IMR-90 (cell line): ENCODE results near the gene HNF1B. TPM values are rescaled to one million over a fixed set of nuclear protein-coding genes. Genes with fewer than 3 reads are reported as not detected.

ENCODE experiments used
- ATAC-seq: fragments of 200-7000 bp; cut with Tn5 transposase; 2 replicates; pipeline ENCODE4 v1.9.1; 2020; ENCODE audit warnings: low read depth, mild to moderate bottlenecking, moderate library complexity
- BruUV-seq: library from RNA; stranded (reverse); fragments of 400-500 nt; replicated peaks from 2 replicates; lab custom pipeline; 2021; lab: Mats Ljungman, UMichigan
- CTCF ChIA-PET: fragments of 300-600 bp; formaldehyde crosslinking; extraction: SDS; loops from one replicate; lab custom pipeline; 2021; ENCODE audit warnings: antibody characterized with exemption; lab: Yijun Ruan, JAX
- POLR2A ChIA-PET: fragments of 300-600 bp; sonication (Branson Sonifier 250); formaldehyde crosslinking; loops from one replicate; lab custom pipeline; 2022; ENCODE audit warnings: antibody characterized with exemption; ENCODE audit not compliant: unreplicated experiment; lab: Charles Lee
- DNase-seq: peaks from one replicate; pipeline ENCODE4 v3.0.0; 2013
- H2AFZ ChIP-seq: replicated peaks from 2 replicates; pipeline ENCODE3; 2013; ENCODE audit warnings: low read length, mild to moderate bottlenecking; ENCODE audit not compliant: poor library complexity
- H2AK5ac ChIP-seq: 2 replicates; pipeline ENCODE4 v1.6.1; 2013; ENCODE audit warnings: low read depth, low read length, inconsistent platforms
- H2AK9ac ChIP-seq: replicated peaks from 2 replicates; pipeline ENCODE3; 2013; ENCODE audit warnings: mild to moderate bottlenecking, low read depth, low read length, moderate library complexity; ENCODE audit not compliant: poor library complexity
- H2BK120ac ChIP-seq: 2 replicates; pipeline ENCODE4 v1.6.1; 2013; ENCODE audit warnings: low read depth, low read length, inconsistent platforms
- H2BK15ac ChIP-seq: 3 replicates; pipeline ENCODE4 v1.6.1; 2013; ENCODE audit warnings: low read depth, low read length, inconsistent platforms
- H2BK20ac ChIP-seq: 2 replicates; pipeline ENCODE4 v1.6.1; 2013; ENCODE audit warnings: low read depth, mild to moderate bottlenecking, inconsistent platforms, low read length, moderate library complexity
- H2BK5ac ChIP-seq: 2 replicates; pipeline ENCODE4 v1.6.1; 2013; ENCODE audit warnings: mild to moderate bottlenecking, low read depth, low read length, inconsistent platforms; ENCODE audit not compliant: poor library complexity, severe bottlenecking
- H3K14ac ChIP-seq: replicated peaks from 2 replicates; pipeline ENCODE4 v1.6.1; 2013; ENCODE audit warnings: low read depth, low read length, inconsistent platforms
- H3K18ac ChIP-seq: 2 replicates; pipeline ENCODE4 v1.6.1; 2013; ENCODE audit warnings: low read depth, low read length, control low read depth
- H3K23ac ChIP-seq: 2 replicates; pipeline ENCODE4 v1.6.1; 2013; ENCODE audit warnings: low read depth, low read length, inconsistent platforms
- H3K27ac ChIP-seq: 2 replicates; pipeline ENCODE4 v1.5.1; 2013; ENCODE audit warnings: mild to moderate bottlenecking, control low read depth, low read length; ENCODE audit not compliant: insufficient read depth
- H3K27me3 ChIP-seq: 2 replicates; pipeline ENCODE4 v1.6.1; 2013; ENCODE audit warnings: low read length; ENCODE audit not compliant: control insufficient read depth, insufficient read depth
- H3K36me3 ChIP-seq: 2 replicates; pipeline ENCODE4 v1.6.1; 2013; ENCODE audit warnings: low read length, mixed read lengths; ENCODE audit not compliant: control insufficient read depth, insufficient read depth
- H3K4ac ChIP-seq: 2 replicates; pipeline ENCODE4 v1.6.1; 2013; ENCODE audit warnings: low read depth, low read length, inconsistent platforms
- H3K4me1 ChIP-seq: 2 replicates; pipeline ENCODE4 v1.6.1; 2013; ENCODE audit warnings: low read length, mixed read lengths; ENCODE audit not compliant: control insufficient read depth, insufficient read depth
- H3K4me2 ChIP-seq: 2 replicates; pipeline ENCODE4 v1.6.1; 2013; ENCODE audit warnings: low read depth, mild to moderate bottlenecking, control low read depth, low read length, moderate library complexity
- H3K4me3 ChIP-seq: 2 replicates; pipeline ENCODE4 v1.5.1; 2013; ENCODE audit warnings: low read depth, mild to moderate bottlenecking, control low read depth, low read length, moderate library complexity; ENCODE audit not compliant: insufficient read depth
- H3K56ac ChIP-seq: 2 replicates; pipeline ENCODE4 v1.6.1; 2013; ENCODE audit warnings: low read length, inconsistent platforms; ENCODE audit not compliant: insufficient read depth; ENCODE audit errors: extremely low read depth
- H3K79me1 ChIP-seq, 2 experiments: 2 replicates each; pipeline ENCODE4 v1.6.1; 2013; ENCODE audit warnings: low read length in 2 of 2, inconsistent platforms in 1 of 2, low read depth in 1 of 2
- H3K9ac ChIP-seq: 2 replicates; pipeline ENCODE4 v1.6.1; 2013; ENCODE audit warnings: low read depth, low read length, control low read depth
- H3K9me1 ChIP-seq: 2 replicates; pipeline ENCODE4 v1.6.1; 2013; ENCODE audit warnings: low read length, inconsistent platforms; ENCODE audit not compliant: insufficient read depth
- H3K9me3 ChIP-seq: 2 replicates; pipeline ENCODE4 v1.6.1; 2013; ENCODE audit warnings: low read length; ENCODE audit not compliant: control insufficient read depth, insufficient read depth
- H4K20me1 ChIP-seq: 2 replicates; pipeline ENCODE4 v1.6.1; 2013; ENCODE audit warnings: low read length, inconsistent platforms; ENCODE audit not compliant: insufficient read depth
- H4K5ac ChIP-seq: 2 replicates; pipeline ENCODE4 v1.6.1; 2013; ENCODE audit warnings: mild to moderate bottlenecking, low read depth, low read length, control low read depth
- H4K8ac ChIP-seq, 2 experiments: 2 replicates each; pipeline ENCODE4 v1.6.1; 2013; ENCODE audit warnings: low read depth in 2 of 2, low read length in 2 of 2, control low read depth in 1 of 2, inconsistent platforms in 1 of 2
- H4K91ac ChIP-seq: 2 replicates; pipeline ENCODE4 v1.6.1; 2013; ENCODE audit warnings: low read depth, low read length, inconsistent platforms; ENCODE audit not compliant: insufficient read depth
- BHLHE40 ChIP-seq: fragments of 150-350 bp; IDR thresholded peaks from 2 replicates; pipeline ENCODE4 v1.6.1; 2016; ENCODE audit warnings: mild to moderate bottlenecking, low read depth, low read length
- CEBPB ChIP-seq: IDR thresholded peaks from 2 replicates; pipeline ENCODE4 v1.6.1; 2012; ENCODE audit warnings: low read depth, low read length, improper control_type of control experiment
- CHD1 ChIP-seq: IDR thresholded peaks from 2 replicates; pipeline ENCODE4 v1.6.1; 2012; ENCODE audit warnings: low read depth, low read length, improper control_type of control experiment
- FOS ChIP-seq: fragments of 150-350 bp; IDR thresholded peaks from 2 replicates; pipeline ENCODE4 v1.6.1; 2016; ENCODE audit warnings: low read depth, low read length
- MAFK ChIP-seq: IDR thresholded peaks from 2 replicates; pipeline ENCODE4 v1.6.1; 2012; ENCODE audit warnings: low read depth, low read length, improper control_type of control experiment
- MAZ ChIP-seq: IDR thresholded peaks from 2 replicates; pipeline ENCODE4 v1.6.1; 2012; ENCODE audit warnings: low read depth, mild to moderate bottlenecking, low read length, improper control_type of control experiment, moderate library complexity, borderline replicate concordance
- MXI1 ChIP-seq: IDR thresholded peaks from 2 replicates; pipeline ENCODE4 v1.6.1; 2012; ENCODE audit warnings: low read depth, mild to moderate bottlenecking, low read length, moderate library complexity, borderline replicate concordance
- NFE2L2 ChIP-seq: fragments of 150-350 bp; IDR thresholded peaks from 2 replicates; pipeline ENCODE4 v1.6.1; 2016; ENCODE audit warnings: low read depth, mild to moderate bottlenecking, low read length
- POLR2A ChIP-seq: IDR thresholded peaks from 2 replicates; pipeline ENCODE4 v1.6.1; 2012; ENCODE audit warnings: mild to moderate bottlenecking, low read depth, low read length
- RCOR1 ChIP-seq: IDR thresholded peaks from 2 replicates; pipeline ENCODE4 v1.6.1; 2012; ENCODE audit warnings: mild to moderate bottlenecking, low read length, improper control_type of control experiment; ENCODE audit not compliant: insufficient replicate concordance
- RFX5 ChIP-seq: IDR thresholded peaks from 2 replicates; pipeline ENCODE4 v1.8.0; 2012; ENCODE audit warnings: low read depth, mild to moderate bottlenecking, low read length, moderate library complexity
- SMC3 ChIP-seq: fragments of 150-350 bp; IDR thresholded peaks from 2 replicates; pipeline ENCODE4 v1.6.1; 2016; ENCODE audit warnings: low read depth, mild to moderate bottlenecking, antibody characterized with exemption, low read length, moderate library complexity
- USF2 ChIP-seq: fragments of 150-350 bp; IDR thresholded peaks from 2 replicates; pipeline ENCODE4 v1.6.1; 2017; ENCODE audit warnings: mild to moderate bottlenecking, antibody characterized with exemption, low read length, low read depth
- WGBS, 2 experiments: methylation state at CpG; one replicate each; pipeline versions ENCODE4 v1.1.5 to v1.1.7; 2013; ENCODE audit warnings: missing lambda C conversion rate in 2 of 2; ENCODE audit not compliant: insufficient read length in 1 of 2; ENCODE audit errors: extremely low coverage in 2 of 2; 5-methylcytosine and 5-hydroxymethylcytosine counted together
- dilution Hi-C: fragments of 300-500 bp; cut with HindIII; formaldehyde crosslinking; loops from one replicate; pipeline ENCODE4 v1.14.3; 2018; ENCODE audit warnings: low sequenced_read_pairs; ENCODE audit not compliant: unreplicated experiment
- in situ Hi-C: fragments of 300-500 bp; cut with MboI; formaldehyde crosslinking; loops from 3 replicates; pipeline ENCODE4 v1.14.3; 2019; ENCODE audit warnings: low sequenced_read_pairs, inconsistent platforms, mixed read lengths
- intact Hi-C: fragments of 100-400 bp; cut with micrococcal nuclease; formaldehyde crosslinking; loops from 2 replicates; pipeline ENCODE4 v1.10.0; 2022
- polyA plus RNA-seq, 3 experiments: library from polyadenylated mRNA; depleted of rRNA; stranded (reverse); fragments of >200 nt; gene quantifications; 2 replicates each; pipeline ENCODE4 v1.2.3, GENCODE V29; 2012; ENCODE audit warnings: low replicate concordance in 1 of 3
- total RNA-seq: library from RNA; depleted of rRNA; stranded (reverse); fragments of >200 nt; gene quantifications from 2 replicates; pipeline ENCODE4 v1.2.3, GENCODE V29; 2012
- TF ChIP-seq, protein P1 (sequence below): fragments of 150-350 bp; IDR thresholded peaks from 2 replicates; pipeline ENCODE4 v1.6.1; 2016; ENCODE audit warnings: low read depth, mild to moderate bottlenecking, low read length, moderate library complexity, borderline replicate concordance
- TF ChIP-seq, protein P2 (sequence below): conservative IDR thresholded peaks from 2 replicates; pipeline ENCODE4 v1.5.1; 2012; ENCODE audit warnings: mild to moderate bottlenecking, low read depth, low read length, improper control_type of control experiment

HNF1B gene
- total and polyA plus RNA-seq, 2 of the 4 experiments (the other 2 are of a cell fraction): not detected

DNA sequence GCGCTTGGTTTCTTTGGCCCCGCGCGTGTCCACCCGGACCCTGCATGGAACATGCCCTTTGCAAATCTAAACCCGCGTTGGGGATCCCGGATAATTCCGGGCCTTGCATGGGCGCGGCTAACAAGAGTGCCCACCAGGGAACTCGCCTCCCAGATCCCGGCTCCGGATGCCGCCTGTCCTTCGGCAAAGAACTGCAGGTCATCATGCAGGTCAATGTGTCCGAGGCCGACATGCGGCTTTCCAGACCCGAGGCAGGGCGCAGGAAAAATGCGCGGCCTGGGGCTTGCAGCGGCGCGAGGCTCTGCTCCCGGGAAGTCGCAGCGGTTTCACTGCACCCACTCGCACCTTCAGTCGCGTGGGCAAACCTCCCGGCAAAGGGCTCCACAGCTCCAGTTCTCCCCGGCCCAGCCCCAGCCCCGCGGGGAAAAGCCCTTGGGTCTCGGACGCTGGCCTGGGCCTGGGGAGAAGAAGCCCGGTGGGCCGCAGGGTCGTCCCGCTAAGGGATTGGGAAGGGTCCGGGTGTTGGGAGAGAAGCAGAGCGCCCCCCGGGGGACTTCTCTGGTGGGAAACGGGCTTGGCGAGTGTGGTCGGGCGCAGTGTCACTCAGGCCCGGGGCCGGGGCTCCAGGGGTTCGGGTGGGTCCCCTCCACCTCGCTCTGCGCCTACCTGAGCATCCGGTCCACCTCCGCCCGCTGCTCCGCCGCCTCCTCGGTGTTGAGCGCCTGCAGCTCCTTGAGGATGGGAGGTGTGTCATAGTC, 805 bp downstream of the HNF1B start:
- H3K4me1 ChIP-seq: peaks cover 2% of the 10 kb centered on the region; the same call in 1 of the 2 replicates
- H3K9ac ChIP-seq: no peak overlapping the region
- peaks cover 13% of the 10 kb centered on the region for H3K9me3 ChIP-seq
- no peak overlapping the region for H2BK120ac ChIP-seq
- no peak overlapping the region for H2BK5ac ChIP-seq
- no peak for DNase-seq
- H3K56ac ChIP-seq: no peak overlapping the region
- CTCF ChIA-PET: no interaction called here
- no peak overlapping the region for H2AK9ac ChIP-seq
- H3K18ac ChIP-seq: no peak overlapping the region
- no peaks in the 10 kb centered on the region for H3K36me3 ChIP-seq
- peaks cover 87% of the 10 kb centered on the region for H3K27me3 ChIP-seq
- H3K23ac ChIP-seq: no peak overlapping the region
- BruUV-seq: no TSS peak
- no peak overlapping the region for H3K14ac ChIP-seq
- in situ Hi-C loops (no loop called here), dilution Hi-C loops (no loop called here), intact Hi-C loops (no loop called here)
- no peak overlapping the region for H4K5ac ChIP-seq
- H3K27ac ChIP-seq: no peak overlapping the region
- no peak overlapping the region for H4K91ac ChIP-seq
- H2BK15ac ChIP-seq: no peak overlapping the region
- H3K9me1 ChIP-seq: no peaks in the 10 kb centered on the region
- no peak overlapping the region for H3K4me2 ChIP-seq
- WGBS, 2 experiments: 23% methylated on average over 38 of the region's 61 CpGs; no CpG with 5 or more reads in 1 of the 2 experiments
- no peak overlapping the region for H3K4ac ChIP-seq
- no peak overlapping the region for H3K4me3 ChIP-seq
- no peaks in the 10 kb centered on the region for H3K79me1 ChIP-seq
- no peaks in the 10 kb centered on the region for H4K20me1 ChIP-seq
- no peak overlapping the region for H2BK20ac ChIP-seq
- no peak overlapping the region for H2AK5ac ChIP-seq
- POLR2A ChIA-PET: interaction anchor here (0.6 kb wide), 1 partner anchor 94 kb away, joined by 10 read pairs; no protein-coding TSS in a partner anchor
- no peak for ATAC-seq
- H4K8ac ChIP-seq: no peak overlapping the region
- H2AFZ ChIP-seq: peak overlapping the region; percentile 37
- no peak for TF ChIP-seq SMC3
- no peak for TF ChIP-seq RCOR1
- no peak for TF ChIP-seq FOS
- TF ChIP-seq MXI1: no peak
- no peak for TF ChIP-seq BHLHE40
- TF ChIP-seq POLR2A: no peak
- TF ChIP-seq MAZ: no peak
- no peak for TF ChIP-seq NFE2L2
- TF ChIP-seq, protein P1, sequence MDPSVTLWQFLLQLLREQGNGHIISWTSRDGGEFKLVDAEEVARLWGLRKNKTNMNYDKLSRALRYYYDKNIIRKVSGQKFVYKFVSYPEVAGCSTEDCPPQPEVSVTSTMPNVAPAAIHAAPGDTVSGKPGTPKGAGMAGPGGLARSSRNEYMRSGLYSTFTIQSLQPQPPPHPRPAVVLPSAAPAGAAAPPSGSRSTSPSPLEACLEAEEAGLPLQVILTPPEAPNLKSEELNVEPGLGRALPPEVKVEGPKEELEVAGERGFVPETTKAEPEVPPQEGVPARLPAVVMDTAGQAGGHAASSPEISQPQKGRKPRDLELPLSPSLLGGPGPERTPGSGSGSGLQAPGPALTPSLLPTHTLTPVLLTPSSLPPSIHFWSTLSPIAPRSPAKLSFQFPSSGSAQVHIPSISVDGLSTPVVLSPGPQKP: no peak
- no peak for TF ChIP-seq RFX5
- TF ChIP-seq USF2: no peak
- TF ChIP-seq CEBPB: no peak
- TF ChIP-seq CHD1: no peak
- TF ChIP-seq, protein P2, sequence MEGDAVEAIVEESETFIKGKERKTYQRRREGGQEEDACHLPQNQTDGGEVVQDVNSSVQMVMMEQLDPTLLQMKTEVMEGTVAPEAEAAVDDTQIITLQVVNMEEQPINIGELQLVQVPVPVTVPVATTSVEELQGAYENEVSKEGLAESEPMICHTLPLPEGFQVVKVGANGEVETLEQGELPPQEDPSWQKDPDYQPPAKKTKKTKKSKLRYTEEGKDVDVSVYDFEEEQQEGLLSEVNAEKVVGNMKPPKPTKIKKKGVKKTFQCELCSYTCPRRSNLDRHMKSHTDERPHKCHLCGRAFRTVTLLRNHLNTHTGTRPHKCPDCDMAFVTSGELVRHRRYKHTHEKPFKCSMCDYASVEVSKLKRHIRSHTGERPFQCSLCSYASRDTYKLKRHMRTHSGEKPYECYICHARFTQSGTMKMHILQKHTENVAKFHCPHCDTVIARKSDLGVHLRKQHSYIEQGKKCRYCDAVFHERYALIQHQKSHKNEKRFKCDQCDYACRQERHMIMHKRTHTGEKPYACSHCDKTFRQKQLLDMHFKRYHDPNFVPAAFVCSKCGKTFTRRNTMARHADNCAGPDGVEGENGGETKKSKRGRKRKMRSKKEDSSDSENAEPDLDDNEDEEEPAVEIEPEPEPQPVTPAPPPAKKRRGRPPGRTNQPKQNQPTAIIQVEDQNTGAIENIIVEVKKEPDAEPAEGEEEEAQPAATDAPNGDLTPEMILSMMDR: no peak
- TF ChIP-seq MAFK: no peak
